ACHN (cell line): ENCODE measurements around the gene CRYBG1.
"Not testable (repeated sequence)": the region's sequence is repeated elsewhere in the genome, so short reads cannot be mapped to it uniquely, and the experiment has no call there.

Experiments used
- DNase-seq: peaks from one replicate; pipeline ENCODE4 v3.0.0-alpha.2; 2015
- in situ Hi-C: cut with HindIII; loops from 2 replicates; pipeline ENCODE4 v1.10.0; 2017; ENCODE audit warnings: low sequenced_read_pairs, low pct_ligation_motif_present, low pct_unique_long_range_greater_than_20kb

The CRYBG1 gene

DNA sequence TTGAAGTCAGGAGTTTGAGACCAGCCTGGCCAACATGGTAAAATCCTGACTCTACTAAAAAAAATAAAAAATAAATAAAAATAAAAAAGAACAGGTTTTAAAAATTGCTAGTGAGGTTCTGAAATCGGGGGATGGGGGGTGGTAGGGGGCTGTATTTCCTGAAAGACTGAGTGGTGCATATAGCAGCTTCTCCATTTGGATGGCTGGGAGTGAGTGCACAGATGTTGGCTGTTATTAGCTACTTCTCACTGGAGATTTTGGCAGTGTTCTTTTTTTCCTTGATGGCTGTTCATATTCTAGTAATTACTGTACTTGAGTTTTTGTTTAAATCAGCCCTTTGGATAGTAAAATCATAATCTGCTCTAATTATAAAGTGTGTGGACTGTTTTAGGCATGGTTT, 189.0 kb downstream of the CRYBG1 start:
- in situ Hi-C loops = no loop called here
- no peak for DNase-seq

DNA sequence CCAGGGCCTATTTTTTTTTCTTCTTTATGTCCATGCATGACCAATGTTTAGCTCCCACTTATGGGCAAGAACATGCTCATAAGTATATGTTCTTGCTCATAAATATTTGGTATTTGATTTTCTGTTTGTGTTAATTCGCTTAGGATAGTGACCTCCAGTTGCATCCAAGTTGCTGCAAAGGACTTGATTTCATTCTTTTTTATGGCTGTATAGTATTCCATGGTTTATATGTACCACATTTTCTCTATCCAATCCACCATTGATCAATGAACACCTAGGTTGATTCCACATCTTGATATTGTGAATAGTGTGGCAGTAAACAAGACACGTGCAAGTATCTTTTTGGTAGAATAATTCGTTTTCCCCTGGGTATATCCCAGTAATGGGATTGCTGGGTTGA, 190.6 kb downstream of the CRYBG1 start:
- in situ Hi-C loops = loop anchor here (25.0 kb wide), 1 partner anchor 114 kb away; no protein-coding TSS in a partner anchor
- DNase-seq = no peak

- in situ Hi-C loops = loop anchor here (25.0 kb wide), 1 partner anchor 116 kb away; no protein-coding TSS in a partner anchor
- DNase-seq = no peak
Observed at GRCh38 chr6:106553440-106553839, 192.9 kb downstream of the CRYBG1 start.

GRCh38 chr6:106555767-106556166, 195.2 kb downstream of the CRYBG1 start:
- in situ Hi-C loops = loop anchor here (25.0 kb wide), 1 partner anchor 118 kb away; no protein-coding TSS in a partner anchor
- no peak for DNase-seq

- in situ Hi-C loops = loop anchor here (25.0 kb wide), 1 partner anchor 119 kb away; no protein-coding TSS in a partner anchor
- DNase-seq = peak; percentile 38
Observed at GRCh38 chr6:106556368-106556960, 195.9 kb downstream of the CRYBG1 start.

- in situ Hi-C loops = loop anchor here (25.0 kb wide), 1 partner anchor 121 kb away; no protein-coding TSS in a partner anchor
- no peak for DNase-seq
Observed at GRCh38 chr6:106557837-106558236, 197.3 kb downstream of the CRYBG1 start.

GRCh38 chr6:106558364-106558763, 197.8 kb downstream of the CRYBG1 start:
- no peak for DNase-seq
- in situ Hi-C loops = loop anchor here (25.0 kb wide), 1 partner anchor 121 kb away; no protein-coding TSS in a partner anchor

GRCh38 chr6:106559659-106560058, 199.1 kb downstream of the CRYBG1 start:
- in situ Hi-C loops = loop anchor here (25.0 kb wide), 1 partner anchor 122 kb away; no protein-coding TSS in a partner anchor
- DNase-seq = not testable (repeated sequence)

- in situ Hi-C loops = loop anchor here (25.0 kb wide), 1 partner anchor 124 kb away; no protein-coding TSS in a partner anchor
- no peak for DNase-seq
Observed at GRCh38 chr6:106560996-106561685, 200.6 kb downstream of the CRYBG1 start.

DNA sequence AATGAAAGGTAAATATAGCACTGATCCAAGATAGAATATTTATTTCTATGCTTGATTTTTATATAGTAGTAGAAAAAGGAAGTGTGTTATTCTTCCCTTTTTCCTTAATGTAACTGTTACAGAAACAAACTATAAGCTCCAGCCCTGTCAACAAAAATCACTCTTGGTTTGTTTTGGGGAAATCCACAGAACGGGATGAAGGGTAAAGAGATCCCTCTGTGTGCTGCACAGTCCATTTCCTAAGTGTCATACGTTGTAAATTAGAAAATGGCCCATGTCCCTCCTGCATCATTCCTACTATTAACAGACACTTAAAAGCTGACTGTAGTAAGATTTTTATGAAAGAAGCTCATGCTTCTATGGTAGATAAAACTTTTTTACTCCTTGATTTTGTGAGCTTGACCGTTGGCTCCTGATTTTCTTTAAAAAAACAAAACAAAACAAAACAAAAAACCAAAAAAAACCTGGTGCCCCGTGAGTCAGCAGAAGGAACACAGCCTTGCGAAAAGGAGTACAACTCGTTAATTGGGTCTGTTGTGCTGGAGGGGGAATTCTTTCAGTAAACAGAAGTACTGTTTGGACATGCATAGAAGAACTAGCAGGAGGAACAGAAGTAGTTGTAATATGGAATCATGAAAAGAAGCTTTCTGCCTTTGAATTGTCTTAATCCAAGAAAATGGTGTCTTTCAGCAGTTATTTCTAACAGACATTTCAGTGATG, 201.3 kb downstream of the CRYBG1 start:
- DNase-seq = no peak

GRCh38 chr6:106563614-106564013, 203.1 kb downstream of the CRYBG1 start:
- no peak for DNase-seq
- in situ Hi-C loops = loop anchor here (25.0 kb wide), 1 partner anchor 126 kb away; no protein-coding TSS in a partner anchor

More for the DNA sequence above, 201.3 kb downstream of the CRYBG1 start:
- in situ Hi-C loops = loop anchor here (25.0 kb wide), 1 partner anchor 125 kb away; no protein-coding TSS in a partner anchor

DNA sequence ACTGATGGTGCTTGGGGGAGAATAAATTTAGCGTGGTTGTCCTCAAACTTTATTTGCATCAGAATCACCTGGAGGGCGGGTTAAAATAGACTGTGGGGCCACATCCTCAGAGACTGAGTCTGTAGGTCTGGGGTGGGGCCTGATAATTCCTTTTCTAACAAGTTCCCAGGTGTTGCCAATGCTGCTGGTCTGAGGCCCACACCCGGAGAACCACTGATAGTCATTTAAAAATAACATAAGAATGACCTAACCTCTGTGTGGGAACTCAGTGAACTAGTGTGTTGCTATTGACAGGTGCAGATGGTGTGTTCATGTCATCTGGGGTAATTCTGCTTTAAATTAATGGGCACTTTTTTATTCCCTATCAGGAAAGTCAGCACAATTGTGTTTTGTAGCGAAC, 204.0 kb downstream of the CRYBG1 start:
- in situ Hi-C loops = loop anchor here (25.0 kb wide), 1 partner anchor 127 kb away; no protein-coding TSS in a partner anchor
- DNase-seq = no peak

- no peak for DNase-seq
- in situ Hi-C loops = loop anchor here (25.0 kb wide), 1 partner anchor 131 kb away; no protein-coding TSS in a partner anchor
Observed at GRCh38 chr6:106568530-106568929, 208.0 kb downstream of the CRYBG1 start.

DNA sequence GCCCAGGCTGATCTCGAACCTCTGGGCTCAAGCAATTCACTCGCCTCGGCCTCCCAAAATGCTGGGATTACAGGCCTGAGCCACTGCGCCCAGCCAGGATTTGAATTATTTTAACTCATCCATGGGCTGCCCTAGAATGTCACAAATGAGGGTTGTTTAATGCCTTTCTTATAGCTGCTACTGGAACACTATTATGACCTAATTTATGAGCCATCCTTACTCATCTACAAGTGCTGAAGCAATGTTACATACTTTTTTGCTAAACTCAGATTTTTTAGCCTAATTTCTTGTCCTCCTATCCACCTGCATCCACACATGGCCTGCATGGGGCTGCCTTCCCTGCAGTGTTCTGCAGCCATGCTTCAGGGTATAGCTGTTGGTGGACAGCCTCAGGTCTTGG, 208.9 kb downstream of the CRYBG1 start:
- in situ Hi-C loops = loop anchor here (25.0 kb wide), 1 partner anchor 132 kb away; no protein-coding TSS in a partner anchor
- DNase-seq = no peak

DNA sequence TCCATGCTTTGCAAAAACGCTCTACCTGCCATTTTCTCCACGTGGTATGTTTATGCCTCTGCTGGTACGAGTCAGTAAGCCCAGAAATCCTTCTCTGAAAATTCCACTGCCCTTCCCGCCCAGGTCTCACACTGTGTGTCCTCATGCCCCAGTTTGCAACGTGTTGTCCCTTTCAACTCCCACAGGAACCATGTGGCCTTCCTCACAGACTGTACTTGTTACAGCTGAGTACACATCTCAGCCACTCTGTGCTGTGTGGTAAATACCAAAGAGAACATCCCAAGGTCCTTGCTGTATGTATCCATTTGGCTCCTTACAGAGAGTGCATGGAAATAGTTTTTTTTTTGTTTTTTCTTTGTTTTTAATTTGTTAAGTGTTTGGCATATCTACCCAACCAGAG, 211.9 kb downstream of the CRYBG1 start:
- in situ Hi-C loops = loop anchor here (25.0 kb wide), 1 partner anchor 135 kb away; no protein-coding TSS in a partner anchor

GRCh38 chr6:106572875-106573585, 212.5 kb downstream of the CRYBG1 start:
- no peak for DNase-seq
- in situ Hi-C loops = loop anchor here (25.0 kb wide), 1 partner anchor 136 kb away; no protein-coding TSS in a partner anchor

More for the DNA sequence above, 211.9 kb downstream of the CRYBG1 start:
- DNase-seq = no peak

GRCh38 chr6:106574741-106575458, 214.4 kb downstream of the CRYBG1 start:
- DNase-seq = peak; percentile 69
- in situ Hi-C loops = loop anchor here (25.0 kb wide), 1 partner anchor 138 kb away; no protein-coding TSS in a partner anchor
